GM19351 (cell line): ENCODE results near the gene SLC25A26.

Experiments used
- ATAC-seq: cut with Tn5 transposase; IDR thresholded peaks from one replicate; pipeline ENCODE4 v1.9.1; 2021; ENCODE audit warnings: mild to moderate bottlenecking, moderate library complexity; ENCODE audit not compliant: unreplicated experiment

Gene SLC25A26

DNA sequence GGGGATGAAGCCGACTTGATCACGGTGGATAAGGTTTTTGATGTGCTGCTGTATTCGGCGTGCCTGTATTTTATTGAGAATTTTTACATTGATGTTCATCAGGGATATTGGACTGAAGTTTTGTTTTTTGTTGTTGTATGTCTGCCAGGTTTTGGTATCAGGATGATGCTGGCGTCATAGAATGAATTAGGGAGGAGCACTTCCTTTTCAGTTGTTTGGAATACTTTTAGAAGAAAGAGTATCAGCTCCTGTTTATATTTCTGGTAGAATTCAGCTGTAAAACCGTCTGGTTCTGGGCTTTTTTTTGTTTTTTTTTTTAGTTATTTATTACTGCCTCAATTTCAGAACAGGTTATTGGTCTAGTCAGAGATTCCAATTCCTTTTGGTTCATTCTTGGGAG is 93.7 kb downstream of the SLC25A26 start:
- ATAC-seq, result no peak

DNA sequence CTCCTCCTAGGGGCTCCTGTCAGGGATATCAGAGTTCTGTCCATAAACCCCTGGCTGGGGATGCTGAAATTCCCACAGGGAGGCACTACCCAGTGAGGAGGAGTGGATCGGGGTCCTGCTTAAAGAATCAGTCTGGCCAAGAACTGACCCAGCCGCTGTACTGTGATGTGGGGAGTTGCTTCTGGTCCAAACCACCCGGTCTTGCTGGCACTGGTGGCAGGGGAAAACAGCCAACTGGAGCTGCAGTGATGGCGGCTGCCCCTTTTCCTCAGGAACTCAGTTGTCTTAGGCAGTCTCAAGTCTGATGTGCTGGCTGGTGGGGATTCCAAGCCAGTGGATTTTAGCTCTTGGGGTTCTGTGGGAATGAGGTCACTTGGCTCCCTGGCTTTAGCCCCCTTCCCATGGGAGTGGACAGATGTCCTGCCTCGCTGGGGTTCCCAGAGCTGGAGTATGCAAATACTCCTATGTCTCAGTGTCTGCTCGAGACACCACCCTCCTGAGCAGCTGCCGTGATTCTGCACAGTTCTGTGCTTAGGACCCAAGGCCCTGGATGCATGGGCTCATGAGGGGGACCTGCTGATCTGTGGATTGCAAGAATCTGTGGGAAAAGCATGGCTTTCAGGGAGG is 97.1 kb downstream of the SLC25A26 start:
- ATAC-seq, result no peak

DNA sequence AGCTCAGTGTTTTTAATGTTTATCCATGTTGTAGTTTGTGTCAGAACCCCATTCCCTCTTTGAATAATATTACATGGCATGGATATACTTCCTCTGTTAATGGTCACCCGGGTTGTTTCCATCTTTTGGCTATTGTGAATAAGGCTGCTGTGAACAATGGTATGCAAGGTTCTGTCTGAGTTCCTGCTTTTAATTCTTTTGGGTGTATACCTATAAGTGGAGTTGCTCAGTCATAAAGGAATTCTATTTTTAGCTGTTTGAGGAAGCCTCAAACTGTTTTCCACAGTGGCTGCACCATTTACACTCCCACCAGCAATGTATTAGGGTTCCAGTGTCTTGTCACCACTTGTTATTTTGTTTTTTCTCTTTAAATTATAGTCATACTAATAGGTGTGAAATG is 99.6 kb downstream of the SLC25A26 start:
- no peak for ATAC-seq

DNA sequence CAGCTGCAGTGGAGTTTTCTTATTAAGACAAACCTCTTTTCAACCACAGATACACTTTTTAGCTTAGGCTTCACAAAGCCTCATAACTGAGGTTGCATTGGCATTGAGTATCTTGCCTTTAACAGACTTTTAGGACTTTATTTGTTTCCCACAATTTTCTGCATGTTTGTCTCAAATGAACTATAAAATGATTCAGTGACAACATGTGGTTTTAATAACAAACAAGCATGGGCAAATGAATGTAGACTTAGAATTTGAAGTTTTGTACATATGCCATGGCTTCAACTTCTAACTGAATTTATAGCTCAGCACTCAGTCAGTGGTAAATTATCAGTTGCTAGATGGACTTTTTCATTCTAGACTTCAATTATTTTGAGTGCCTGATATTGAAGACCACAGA is 101.6 kb downstream of the SLC25A26 start:
- ATAC-seq, result no peak

DNA sequence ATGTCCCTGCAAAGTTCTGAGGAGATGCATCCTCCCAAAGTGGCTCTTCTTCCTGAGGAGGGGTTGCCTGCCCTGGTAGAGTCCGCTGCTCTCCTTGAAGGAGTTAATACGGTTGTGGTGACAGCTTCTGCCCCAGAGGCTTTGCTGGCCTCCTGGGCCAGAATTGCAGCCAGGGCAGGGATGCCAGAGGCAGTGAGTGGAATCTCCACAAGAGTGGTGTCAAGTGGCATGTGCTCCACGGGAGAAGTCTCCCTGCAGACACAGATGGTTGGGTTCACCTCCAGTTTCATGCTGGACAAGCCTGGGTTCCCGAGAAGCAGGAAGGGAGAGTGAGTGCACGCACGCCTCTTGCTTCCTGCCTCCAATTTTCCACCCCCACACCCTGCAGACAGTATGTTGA is 105.5 kb downstream of the SLC25A26 start:
- no peak for ATAC-seq

DNA sequence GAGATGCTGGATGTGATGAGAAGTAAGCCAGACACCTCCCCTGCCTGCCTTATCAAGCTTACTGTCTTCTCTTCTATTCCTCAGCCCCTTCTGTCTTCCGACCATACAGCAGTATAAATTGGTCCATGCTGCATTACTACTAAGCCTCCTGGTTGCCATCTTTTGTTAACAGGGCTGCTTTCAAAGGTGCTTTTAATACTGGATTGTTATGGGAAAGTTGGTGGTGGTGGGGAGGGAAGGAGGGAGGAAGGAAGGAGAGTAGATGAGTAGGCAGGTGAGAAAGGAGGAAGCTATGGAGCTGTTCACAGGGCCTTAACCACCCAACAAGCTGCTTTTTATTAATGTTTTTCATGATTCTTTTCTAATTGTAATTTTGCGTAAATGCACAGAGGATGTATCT is 114.9 kb downstream of the SLC25A26 start:
- no peak for ATAC-seq

DNA sequence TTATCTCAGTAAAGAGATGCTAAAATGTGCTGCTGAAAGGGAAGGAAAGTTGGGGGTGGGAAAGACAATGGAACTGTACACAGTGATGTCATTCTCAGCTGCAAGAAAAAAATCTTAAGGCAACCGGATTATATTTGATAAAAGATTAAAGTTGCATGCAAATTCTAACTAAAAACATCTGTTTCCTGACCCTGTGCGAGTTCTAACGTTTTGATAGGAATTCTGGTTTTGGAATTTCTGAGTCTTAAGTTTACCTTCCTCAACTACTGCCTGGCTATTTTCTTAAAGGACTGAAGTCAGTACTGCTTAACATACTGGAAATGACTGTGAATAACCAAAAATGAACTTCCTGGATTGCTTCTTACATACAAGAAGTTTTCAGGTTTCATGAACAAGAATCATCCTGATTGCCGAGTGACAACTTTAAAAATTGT is 115.5 kb downstream of the SLC25A26 start:
- ATAC-seq, result no peak

DNA sequence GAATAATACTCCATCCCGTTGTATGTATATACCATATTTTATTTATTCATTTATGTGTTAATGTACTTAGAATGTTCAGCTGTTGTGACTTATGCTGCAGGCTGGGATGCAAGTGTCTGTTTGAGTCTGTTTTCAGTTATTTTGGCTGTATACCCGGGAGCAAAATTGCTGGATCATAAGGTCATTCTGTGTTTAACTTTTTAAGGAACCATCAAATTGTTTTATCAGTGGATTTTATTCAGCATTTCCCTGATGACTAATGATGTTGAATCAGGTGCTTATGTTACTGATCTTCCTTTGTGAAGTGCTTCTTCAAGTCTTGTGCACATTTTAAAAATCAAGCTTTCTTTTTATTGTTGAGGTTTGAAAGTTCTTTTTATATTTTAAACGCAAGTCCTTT is 118.1 kb downstream of the SLC25A26 start:
- ATAC-seq, result no peak

DNA sequence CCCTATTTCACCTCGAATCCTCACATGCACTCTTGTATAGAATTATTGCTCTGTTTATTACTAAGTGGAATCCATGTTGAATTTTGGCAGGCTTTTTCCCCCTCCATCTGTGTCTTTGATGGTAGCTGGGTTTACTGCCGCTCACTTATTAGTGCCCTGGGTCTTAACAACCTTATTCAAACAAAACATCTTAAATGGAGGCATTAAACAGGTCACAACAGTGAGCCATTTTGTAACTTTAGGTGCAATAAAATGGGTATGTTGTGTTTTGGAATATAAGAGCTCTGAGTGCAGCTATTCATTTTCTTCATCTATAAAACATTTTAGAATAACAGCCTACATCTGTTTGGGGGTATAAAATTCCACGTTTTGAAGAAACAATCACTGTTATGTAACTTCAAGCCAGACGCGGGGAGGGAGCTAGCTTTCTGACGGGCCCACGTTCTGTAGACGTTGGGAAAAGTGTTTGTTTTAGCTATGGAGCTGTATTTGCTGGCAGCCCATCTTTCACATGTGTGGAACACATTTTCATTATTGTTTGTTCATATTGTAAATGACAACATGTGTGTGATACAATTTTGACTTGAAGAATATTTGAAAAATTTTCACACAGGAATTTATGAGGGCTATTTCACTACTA is 122.0 kb downstream of the SLC25A26 start:
- ATAC-seq, result no peak

DNA sequence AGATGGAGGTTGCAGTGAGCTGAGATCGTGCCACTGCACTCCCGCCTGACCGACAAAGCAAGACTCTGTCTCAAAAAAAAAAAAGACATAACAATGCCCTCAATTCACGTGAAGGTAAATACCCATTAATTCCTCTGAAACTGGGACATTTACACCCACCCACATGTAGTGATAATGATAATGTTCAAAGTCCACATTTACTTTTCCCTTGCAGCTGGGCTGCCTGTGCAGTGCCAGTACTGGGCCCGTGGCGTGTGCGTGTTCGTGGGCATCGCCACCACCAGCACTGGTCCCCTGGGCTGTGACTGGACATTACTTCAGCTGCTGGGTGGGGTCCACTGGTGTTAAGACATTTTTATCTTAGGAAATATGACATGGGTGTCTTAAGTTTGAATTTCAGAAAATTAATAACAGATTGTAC is 123.6 kb downstream of the SLC25A26 start:
- ATAC-seq, result no peak

DNA sequence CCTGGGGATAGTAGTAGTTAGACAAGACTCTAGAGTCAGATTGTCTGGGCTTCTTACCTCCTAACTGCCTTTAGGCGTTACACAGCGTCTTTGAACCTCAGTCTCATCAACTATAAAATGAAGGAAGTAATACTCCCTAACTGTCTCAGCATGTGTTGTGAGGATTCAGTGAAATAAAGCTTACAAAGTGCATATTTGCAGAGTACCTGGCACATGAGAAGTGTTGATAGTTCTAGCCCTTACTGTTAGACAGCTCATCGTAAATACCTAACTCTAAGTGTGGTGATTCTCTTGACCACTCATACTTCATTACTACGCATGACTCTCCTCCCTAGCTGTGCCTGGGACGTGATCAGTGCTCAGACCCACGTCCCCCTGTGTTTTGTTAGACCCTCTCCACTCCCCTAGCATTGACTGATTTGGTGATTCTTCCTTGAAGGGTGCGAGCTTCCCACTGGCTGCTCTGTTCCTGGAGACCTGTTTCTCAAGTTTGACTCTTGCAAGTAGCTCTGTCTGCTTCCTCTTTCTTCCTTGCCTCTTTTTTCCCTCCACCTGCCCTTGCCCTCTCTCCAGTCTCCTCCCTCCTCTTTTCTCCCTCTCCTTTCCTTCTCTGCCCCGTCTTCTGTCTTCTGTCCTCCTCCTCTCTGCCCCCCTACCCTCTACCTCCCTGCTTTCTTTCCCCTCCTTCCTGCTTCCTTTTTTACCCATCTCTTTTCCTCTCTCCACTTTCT is 124.2 kb downstream of the SLC25A26 start:
- no peak for ATAC-seq

DNA sequence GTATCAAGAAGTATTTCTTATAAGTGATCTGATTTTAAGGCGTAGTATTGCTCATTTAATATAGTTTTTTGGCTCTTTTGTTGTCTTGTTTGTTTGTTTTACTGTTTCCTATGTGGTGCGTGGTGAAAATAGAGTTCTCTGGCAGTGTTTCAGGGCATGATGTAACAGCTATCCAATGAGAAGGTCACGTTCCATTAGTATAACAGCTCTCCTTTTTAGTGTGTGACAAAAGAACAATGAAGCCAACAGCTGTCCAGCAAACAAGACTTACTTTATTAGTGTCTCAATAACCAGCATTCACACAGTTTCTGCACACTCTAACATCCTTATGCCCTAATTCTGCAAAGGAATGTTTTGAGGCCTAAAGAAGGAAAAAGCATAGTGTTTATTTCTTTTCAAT is 127.9 kb downstream of the SLC25A26 start:
- ATAC-seq, result no peak

DNA sequence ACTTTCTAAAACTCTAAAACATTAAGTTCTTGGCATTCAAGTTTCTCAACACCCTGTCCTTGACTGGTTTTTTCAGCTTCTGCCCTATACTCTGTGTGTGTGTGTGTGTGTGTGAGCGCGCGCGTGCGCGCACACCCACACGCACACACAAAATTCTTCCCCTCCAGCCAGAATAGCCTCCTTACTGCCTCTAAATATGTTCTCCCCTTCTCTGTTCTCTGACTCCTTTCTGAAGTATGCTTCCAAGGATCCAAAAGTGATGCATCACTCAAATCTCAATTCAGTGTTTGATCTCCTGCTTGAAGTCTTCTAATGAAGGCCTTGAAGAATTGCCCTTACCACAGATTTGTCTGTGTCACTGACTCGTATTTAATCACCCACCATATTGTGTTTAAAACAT is 129.8 kb downstream of the SLC25A26 start:
- no peak for ATAC-seq

DNA sequence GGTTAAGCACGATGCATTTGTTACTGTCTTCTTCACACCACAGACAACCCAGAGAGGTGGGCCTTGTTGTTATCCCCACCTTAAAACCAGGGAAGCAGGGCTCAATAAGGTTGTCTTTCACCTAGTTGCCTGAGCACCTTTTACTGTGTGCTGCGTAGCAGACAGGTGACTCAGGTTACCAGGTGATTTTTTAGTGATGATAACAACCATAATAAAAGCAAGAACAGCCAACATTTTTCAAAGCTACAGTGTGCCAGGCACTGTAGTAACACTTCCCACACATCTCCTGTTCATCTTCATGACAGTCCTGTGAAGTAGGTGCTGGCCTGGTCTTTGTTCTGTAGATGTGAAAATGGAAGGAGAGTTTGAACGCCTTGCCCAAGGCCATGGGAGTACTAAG is 132.2 kb downstream of the SLC25A26 start:
- no peak for ATAC-seq

DNA sequence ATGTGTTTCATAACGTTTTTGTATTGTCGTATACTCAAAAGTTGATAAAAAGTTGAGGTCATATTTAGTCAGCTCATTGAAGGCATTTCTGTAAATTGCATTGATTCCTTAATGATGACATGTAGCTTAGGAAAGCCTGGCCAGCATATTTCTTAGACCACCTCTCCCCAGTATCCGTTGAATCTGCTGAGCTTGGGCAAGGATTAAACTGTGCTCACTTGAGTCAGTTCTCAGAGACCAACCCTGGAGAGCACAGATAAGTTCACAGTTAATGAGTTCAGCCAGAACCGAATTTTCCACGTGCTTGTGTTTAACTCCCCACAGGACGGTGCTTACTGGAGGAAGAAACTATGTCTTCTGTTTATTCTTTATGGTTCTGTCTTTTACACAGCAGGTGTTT is 132.7 kb downstream of the SLC25A26 start:
- ATAC-seq, result no peak

DNA sequence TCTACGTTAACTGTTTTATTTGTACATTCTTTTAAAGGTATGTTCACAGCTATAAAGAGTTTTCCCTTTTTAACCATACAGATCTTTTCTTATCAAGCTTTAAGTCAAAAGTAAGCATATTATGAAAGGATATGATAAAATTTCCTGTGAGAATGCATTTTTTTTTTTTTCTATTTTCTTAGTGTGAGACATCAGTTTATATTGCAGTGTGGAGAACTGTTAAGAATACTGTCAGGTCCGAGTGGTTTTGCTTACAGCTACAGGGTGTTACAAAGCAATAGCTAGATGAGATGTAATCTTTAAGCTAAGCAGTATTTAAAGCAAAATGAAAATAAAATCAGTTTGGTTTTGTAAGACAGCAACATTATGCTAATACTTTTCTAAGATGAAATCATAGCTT is 133.2 kb downstream of the SLC25A26 start:
- ATAC-seq, result no peak

DNA sequence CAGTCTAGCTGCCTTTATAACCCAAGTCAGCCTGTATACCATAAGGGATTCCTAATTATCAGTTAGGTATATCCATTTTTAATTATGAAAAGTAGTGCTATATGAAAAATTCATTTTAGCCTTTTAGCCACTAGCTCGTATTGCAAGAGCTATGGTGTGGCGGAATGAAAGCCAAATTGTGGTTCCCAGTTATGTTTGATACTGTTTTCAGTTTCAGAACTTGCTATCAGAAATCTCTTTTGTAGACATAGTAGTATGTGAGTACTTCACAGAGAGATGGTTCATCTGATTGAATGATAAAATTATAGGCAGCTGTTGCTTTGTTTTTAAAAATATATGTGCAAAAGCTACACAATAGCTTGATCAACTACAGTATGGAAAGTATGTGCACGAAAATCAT is 134.6 kb downstream of the SLC25A26 start:
- peak; percentile 92 for ATAC-seq

DNA sequence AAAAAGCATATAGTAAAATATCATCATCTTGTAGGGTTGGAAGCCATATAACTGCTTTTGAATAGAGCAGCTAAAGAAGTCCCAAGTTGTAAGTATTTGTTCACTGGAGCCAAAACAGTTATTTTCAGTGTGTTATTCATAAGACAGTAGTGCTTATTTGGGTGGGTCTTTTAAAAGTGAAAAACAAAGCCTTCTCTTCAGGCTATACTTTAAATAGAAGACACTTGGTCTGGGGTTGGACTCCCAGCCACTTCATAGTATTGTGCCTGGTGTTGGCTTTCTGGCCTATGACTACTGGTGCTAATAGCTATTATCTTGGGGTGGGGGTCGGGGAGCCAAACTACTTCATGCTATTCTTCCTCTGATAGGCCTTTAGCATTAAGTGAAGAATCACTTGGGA is 135.2 kb downstream of the SLC25A26 start:
- ATAC-seq, result no peak

DNA sequence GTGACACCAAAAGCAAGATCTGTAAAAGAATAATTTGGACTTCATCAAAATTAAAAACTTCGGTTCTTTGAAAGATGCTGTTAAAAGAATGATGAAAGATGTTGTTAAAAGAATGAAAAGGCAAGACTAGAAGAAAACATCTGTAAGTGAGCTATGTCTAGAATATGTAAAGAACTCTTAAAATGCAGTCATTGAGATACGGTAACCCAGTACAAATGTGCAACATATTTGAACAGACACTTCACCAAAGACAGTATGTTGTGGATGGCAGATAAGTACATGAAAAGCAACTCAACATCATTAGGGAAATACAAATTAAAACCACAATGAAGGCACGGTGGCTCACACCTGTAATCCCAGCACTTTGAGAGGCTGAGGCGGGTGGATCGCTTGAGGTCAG is 140.6 kb downstream of the SLC25A26 start:
- no peak for ATAC-seq

DNA sequence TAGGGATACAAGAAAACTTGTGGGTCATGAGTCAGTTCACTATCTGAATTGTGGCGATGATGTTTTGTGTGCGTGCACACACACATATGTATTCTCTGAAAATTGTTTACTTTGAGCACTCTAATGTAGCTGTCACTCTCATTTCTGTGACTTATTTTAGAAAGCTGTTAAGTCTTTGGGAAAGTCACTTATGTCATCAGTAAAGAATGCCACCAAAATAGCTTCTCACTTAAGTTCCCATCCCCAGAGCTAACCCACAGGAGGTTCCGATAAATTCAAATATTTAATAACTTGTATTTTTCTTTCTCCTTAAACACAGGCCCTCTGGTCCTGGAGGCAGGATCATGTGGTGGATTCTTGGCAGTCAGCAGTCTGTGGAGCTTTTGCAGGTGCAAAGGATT is 141.7 kb downstream of the SLC25A26 start:
- ATAC-seq, result no peak

DNA sequence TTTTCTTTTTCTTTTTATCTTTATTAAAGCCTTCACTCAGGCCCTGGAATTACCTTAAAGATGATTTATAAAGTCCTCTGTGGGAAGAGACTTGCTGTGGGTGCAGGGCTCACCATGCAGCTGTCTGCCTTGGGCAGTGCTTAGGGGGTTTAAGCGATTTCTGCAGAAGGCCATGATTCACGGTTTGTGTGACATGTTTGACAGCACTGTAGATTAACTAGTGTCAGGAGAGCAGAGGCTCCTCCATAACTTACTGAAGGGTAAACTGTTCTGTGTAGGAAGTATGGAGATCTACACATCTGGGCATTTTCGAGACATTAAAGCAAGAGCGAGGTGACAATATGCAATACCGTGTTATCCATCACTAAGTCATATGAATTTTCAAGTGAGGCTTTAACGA is 142.3 kb downstream of the SLC25A26 start:
- no peak for ATAC-seq

DNA sequence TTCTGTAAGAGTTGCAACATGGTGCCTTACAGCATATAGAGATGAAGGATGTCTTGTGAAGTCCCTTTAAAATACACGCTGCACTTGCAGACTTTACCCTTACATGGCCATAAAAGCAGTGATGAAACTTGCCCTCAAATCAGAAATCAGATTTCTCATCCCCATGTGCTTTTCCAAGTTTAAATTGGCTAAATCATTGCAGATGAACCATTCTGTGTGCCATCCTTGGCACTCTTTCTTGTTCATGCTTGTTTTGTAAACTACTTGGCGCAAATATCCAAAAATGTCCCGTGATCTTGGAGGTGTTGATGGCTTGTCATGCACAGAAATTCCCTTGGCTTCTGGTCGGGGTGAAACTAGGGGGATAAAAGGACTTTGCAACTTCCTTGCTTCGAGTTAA is 144.3 kb downstream of the SLC25A26 start:
- ATAC-seq, result no peak
